ENCODE data around the gene SYNJ1.

DNA sequence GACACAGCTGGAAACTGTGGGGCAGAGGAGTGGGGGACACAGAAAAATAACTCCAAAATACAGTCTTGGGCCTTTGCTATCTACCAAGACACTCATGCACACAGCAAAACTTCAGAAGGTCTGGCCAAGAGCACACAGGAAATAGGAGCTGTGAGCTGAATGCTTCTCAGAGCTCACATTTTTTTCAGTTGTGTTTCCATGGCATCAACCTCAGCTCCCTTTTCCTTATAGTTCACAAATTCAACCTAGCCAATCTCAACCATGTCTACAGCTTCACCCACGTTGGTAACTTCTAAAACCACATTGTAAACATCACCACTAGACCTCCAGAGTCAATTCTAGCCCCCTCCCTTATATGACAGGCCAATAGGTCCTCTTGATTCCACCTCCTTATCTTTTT lies 19.6 kb upstream of the SYNJ1 start:
- TF ChIP-seq, protein P1, sequence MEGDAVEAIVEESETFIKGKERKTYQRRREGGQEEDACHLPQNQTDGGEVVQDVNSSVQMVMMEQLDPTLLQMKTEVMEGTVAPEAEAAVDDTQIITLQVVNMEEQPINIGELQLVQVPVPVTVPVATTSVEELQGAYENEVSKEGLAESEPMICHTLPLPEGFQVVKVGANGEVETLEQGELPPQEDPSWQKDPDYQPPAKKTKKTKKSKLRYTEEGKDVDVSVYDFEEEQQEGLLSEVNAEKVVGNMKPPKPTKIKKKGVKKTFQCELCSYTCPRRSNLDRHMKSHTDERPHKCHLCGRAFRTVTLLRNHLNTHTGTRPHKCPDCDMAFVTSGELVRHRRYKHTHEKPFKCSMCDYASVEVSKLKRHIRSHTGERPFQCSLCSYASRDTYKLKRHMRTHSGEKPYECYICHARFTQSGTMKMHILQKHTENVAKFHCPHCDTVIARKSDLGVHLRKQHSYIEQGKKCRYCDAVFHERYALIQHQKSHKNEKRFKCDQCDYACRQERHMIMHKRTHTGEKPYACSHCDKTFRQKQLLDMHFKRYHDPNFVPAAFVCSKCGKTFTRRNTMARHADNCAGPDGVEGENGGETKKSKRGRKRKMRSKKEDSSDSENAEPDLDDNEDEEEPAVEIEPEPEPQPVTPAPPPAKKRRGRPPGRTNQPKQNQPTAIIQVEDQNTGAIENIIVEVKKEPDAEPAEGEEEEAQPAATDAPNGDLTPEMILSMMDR (IDR thresholded peaks at IDR 0.05; ENCODE audit: low read depth, low read length, poor library complexity, severe bottlenecking), result no peak
- no peak for TF ChIP-seq EZH2phosphoT487 (IDR thresholded peaks at IDR 0.05; ENCODE audit: borderline replicate concordance, low read length)
